Stimulated activated CD8-positive, alpha-beta memory T cell treated with anti-CD3 and anti-CD28 coated beads, Interleukin-2, amount 100 ng/mL, for 1 hour (primary cell): Measurements from ENCODE around the gene CCDC92B.

Experiments used
- DNase-seq, 2 donors: peaks; one replicate each; pipeline ENCODE4 v3.0.0-alpha.2; 2020; ENCODE audit warnings: low read depth in 2 of 2

CCDC92B gene

DNA sequence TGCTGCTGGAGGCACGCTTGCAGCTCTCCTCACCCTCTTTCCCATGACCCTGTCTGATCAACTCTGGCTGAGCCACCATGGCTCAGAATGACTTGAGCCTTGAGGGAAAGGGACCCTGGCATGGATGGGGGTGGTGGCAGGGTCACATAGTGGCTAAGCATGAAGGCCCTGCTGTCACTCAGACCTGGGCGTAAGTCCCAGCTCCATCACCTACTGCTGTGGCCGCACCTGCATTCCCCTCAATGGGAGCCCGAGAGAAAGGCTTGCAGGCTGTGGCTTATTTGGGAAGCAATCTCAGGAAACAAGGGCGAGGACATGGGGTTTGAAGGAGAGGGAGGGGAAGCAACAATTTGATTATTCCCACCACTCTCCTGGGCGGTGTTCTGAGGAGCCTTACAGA, 29.0 kb upstream of the CCDC92B start:
- DNase-seq: no peak

DNA sequence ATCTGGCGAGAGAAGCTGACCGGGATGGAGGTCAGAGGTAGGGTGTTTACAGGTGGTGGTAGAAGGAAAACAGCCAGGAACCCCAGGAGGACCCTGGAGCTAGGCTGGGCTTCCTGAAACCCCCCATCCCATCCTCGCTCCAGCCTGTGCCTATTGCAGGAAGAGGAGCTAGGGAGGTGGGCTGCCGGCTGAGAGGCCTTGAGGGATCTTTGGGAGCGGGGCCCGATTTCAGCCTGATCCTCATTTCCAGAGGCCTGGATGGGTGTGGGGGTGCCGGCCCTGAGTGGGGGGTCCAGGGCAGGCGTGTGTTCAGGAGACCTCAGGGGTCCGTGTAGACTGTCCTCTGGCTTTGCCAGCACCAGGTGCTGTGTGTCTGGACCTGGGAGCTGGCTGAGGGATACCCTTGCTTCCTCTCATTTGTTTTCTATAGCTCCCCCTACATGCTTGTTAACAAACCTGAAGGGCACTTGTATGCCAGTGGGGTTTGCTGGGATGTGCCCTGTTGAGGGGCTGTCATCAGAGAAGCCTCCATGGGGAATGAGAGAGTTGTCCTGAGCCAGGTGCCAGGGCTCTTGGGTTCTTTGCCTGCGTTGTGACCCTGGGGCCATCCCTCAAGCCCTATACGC, 27.9 kb upstream of the CCDC92B start:
- no peak for DNase-seq

DNA sequence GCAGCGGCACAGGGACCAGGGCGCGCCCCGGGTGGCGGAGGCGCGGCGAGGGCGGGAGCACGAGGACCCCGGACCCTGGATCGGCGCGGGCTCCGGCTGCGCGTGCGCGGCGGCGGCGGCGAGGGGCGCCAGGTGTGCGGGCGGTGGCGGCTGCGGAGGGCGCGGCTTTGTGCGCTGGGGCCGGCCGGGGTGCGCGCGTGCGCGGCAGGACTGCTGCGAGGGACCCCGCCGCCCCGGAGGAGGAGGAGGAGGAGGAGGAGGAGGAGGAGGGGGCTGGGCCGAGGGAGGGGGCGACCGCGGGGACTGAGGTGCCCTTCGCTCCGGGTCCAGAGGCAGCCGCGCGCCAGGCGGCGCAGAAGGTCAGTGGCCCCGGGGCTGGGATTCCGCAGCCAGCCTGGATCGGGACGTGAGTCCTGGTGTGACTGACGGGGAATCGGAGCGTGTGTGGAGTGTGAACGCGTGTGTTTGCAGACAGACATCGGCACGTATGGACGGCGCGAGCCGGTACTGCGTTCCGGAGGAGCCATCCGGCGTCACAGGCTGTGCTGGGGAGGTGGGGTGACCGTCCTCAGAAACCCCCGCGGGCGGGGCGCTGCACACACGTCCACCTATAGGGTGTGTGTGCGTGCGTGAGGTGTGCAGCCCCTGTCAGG, 27.3 kb upstream of the CCDC92B start:
- no peak for DNase-seq

DNA sequence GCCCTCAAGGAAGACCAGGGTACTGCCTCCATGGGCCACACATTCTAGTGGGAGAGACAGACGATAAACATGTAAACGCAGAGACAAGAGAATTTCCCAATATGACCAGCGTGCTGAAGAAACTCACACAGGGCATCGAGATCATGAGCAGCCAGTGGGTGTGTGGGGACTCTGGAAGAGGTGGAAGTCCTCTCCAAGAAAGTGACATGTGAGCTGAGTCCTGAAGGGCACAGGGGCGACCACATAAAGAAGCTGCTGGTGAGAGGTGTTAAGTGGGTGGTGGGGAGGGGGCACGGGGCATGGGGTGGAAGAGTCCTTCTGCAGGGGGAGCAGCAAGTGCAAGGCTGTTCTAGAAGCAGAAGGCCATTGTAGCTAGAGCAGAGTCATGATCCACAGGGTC, 25.8 kb upstream of the CCDC92B start:
- no peak for DNase-seq

- DNase-seq: no peak
Observed at GRCh38 chr17:2770129-2770528, 20.7 kb upstream of the CCDC92B start.

DNA sequence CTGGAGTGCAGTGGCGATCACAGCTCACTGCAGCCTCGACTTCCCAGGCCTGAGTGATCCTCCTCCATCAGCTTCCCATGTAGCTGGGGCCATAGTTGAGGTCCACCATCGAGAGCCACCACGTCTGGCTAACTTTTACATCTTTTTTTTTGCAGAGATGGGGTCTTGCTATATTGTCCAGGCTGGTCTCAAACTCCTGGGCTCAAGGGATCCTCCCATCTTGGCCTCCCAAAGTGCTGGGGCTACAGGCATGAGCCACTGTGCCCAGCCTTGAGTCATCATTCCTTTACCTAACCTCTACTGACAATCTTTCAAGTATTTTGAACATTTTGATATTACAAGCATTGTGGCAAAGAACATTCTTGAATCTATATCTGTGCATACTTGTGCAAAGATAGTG, 9.4 kb upstream of the CCDC92B start:
- no peak for DNase-seq

DNA sequence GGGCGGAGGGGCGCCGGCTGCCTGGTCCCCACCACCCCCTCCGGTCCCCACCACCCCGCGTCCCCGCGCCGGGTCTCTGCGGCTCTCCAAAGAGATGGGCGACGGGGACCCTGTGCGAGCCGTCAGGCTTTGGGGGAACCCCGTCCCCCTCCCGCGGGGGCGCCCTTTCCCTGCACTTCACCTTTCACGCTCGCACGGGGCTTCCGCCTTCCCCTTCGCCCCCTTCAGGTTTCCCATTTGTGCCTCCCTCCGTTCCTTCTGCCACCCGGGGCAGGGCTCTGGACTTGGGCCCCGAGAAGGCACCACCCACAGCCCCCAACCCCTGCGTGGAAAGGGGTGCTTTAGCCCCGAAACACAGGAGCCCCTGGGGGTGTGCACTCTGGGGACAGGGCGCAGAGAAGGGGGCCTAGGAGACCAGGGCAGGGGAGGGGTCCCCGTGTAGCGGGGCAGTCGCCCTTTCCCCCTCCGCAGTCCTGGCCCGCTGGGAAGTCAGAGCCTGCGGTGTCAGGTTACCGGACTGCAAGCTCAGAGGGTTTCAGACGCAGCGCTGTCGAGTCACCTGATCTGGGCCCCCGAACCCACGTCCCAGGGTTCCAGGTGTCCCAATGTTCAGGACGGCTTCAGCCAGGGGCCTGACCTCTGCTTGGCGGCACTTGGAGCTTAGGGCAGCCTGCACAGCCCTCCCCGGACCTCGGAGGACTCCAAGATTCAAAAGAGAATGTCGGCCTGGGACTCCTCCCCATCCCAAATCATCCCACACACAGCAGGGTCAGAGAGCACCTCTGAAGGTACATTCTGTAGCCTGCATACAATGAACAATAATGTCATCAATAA, 6.7 kb upstream of the CCDC92B start:
- no peak for DNase-seq

DNA sequence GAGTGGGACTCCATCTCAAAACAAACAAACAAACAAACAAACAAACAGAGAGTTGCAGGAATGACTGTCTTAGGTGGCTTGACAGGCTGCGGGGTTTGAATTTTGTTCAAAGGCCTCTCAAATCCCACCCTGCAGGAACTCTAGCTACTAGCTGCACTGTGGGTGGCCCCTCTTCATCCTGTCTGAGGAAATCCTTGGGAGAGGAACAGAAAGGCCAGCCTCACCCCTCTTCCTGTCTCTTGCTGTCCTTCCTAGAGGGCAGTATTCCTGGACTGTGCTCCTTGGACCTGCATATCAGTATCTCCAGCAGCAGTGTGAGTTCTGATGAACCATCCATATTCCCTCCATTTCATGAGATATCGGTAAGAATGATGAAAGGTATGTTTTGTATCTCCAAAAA, 2.0 kb upstream of the CCDC92B start:
- no peak for DNase-seq

GRCh38 chr17:2750721-2751120, 1.3 kb upstream of the CCDC92B start:
- no peak for DNase-seq

- DNase-seq: peak; percentile 37 to 43
Observed at GRCh38 chr17:2749784-2750181, 331 bp upstream of the CCDC92B start.

DNA sequence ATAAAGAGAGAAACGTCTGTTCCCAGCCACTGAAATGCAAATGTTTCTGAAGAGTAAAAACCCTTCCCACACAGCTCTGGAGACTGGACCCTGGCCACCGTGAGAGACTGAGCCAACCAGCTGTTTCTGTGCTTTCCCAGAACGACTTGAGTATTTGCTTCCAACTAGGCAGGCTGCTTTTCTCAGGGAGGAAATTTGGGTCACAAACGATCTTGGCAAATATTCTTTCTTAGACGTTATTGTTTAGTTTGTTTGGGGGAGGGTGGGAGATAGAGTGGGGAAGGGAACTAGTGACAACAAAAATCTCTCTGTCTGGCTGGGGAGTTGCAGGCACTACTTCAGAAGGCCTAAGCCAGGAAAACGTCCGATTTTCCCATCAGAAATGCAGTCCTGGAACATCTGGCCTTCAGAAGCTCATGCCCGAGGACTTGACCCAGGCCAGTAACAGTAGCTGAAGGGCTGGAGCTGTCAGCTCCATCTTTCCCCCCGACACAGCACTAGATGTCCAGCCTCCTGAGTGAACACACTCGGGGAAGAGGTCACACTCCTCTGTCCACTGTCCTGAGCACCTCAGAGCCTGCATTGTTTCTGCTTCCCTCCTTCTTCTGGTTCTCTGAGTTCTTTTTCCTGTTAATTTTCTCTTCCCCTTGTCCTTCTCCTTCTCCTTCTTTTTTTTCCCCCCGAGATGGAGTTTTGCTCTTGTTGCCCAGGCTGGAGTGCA, 4.0 kb downstream of the CCDC92B start:
- DNase-seq: no peak

- no peak for DNase-seq
Observed at GRCh38 chr17:2737693-2738092, 11.8 kb downstream of the CCDC92B start.

DNA sequence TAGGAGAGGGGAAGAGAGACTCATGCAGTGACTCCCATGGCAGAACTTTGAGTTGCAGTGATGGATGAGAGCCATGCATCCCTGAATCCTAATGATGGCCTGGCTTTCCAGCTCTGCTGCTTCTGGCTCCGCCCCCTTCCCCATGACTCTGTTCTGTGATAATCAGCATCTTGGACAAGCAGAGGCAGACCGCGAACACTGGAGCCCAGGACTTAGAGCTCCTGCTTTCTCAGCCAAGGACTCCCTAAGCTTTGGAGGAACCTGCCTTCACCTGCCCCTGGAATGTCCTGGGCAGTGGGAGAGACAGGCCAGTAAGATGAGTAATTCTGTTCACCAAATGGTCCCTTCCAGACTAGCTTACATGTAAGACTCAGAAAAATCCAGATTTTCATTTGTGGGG, 12.5 kb downstream of the CCDC92B start:
- DNase-seq: no peak

GRCh38 chr17:2735896-2736295, 13.6 kb downstream of the CCDC92B start:
- no peak for DNase-seq

GRCh38 chr17:2734939-2735338, 14.5 kb downstream of the CCDC92B start:
- DNase-seq: no peak

DNA sequence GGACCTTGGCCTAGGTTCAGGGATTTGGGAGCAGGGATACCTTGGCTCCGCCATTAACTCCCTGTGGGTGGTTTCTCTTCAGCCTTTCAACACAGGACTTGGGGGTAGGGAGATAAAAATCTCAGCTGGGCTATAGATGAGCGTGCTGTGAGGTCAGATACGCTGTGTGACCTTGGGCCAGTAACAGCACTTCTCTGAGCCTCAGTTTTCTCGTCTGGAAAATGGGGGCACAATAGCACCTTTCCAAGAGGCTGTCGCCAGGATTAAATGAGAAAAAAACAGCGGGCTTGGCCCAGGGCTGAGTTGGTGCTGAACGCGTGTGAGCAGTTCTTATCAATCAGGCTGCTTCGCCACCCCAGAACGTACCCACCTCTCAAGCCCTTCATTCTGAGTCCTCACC, 17.6 kb downstream of the CCDC92B start:
- no peak for DNase-seq

- no peak for DNase-seq
Observed at GRCh38 chr17:2730764-2731353, 18.6 kb downstream of the CCDC92B start.

- DNase-seq: no peak
Observed at GRCh38 chr17:2724784-2725164, 24.7 kb downstream of the CCDC92B start.

GRCh38 chr17:2723997-2724783, 25.3 kb downstream of the CCDC92B start:
- no peak for DNase-seq

DNA sequence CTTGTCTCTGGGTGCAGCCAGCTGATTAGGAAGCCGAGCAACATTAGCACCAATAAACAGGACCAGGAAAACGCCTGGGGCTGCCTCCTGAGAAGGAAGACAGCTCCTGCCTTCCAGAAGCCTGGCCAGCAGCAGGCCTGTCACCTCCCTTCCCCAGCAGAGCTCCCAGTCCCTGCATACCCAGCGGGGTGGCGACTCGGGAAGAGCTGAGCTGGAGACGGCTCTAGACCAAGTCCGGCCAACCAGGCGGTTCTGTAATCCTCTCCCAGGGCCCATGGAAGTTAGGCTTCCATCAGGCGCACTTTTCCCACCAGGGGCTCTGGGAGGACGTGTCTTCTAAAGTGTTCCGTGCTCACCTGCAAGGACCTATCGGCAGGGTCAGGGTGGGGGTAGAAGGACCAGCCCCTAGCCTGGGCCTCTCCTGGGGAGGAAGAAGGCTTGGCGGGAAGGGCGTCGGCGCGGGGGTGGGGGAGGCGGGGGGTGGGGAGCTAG, 25.9 kb downstream of the CCDC92B start:
- DNase-seq: no peak

DNA sequence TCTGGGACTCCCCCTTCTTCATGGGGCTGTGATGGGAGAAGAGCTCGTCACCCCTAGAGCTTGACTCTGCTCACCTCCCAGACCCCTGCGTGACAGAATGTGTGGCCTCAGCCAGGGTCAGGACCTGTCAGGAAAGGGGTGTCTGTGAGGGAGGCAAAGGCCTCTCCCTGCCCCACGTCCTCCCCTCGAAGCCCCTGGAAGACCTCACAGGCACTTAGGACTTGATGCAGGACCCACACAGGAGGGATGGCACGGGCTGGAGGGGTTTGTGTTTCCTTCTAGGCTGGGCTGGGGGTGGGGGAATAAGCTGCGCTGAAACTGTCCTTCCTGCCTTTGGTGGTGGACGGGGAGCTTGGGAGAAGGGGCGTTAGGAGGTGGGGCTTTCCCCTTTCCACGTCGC, 26.8 kb downstream of the CCDC92B start:
- DNase-seq: no peak
